Spleen (tissue), 7 donors: ENCODE data around the gene URB1.

ENCODE experiments used
- POLR2A ChIP-seq, 3 donors: fragments of 450-650 bp; IDR thresholded peaks; one replicate each; pipeline ENCODE4 v1.5.1; 2017; ENCODE audit warnings: antibody characterized with exemption in 3 of 3, mild to moderate bottlenecking in 1 of 3
- TF ChIP-seq, protein P1 (sequence below), 11 experiments: fragments of 200-600 bp in 7 of 11; fragments of 450-650 bp in 4 of 11; sonication (generic) in 4 of 11; IDR thresholded peaks in 8 of 11; conservative IDR thresholded peaks in 3 of 11; 1 replicate in 7 of 11; 2 replicates in 4 of 11; pipeline versions ENCODE4 v1.4.0 to v1.8.0; 2016 to 2021; ENCODE audit warnings: antibody characterized with exemption in 11 of 11, inconsistent platforms in 4 of 11, mild to moderate bottlenecking in 1 of 11
- donor health status: DM: no; HTN: no; CAD: no; lungs with moderate emphysema.
- donor health status: DM: no; HTN: no; CAD: no.
- donor health status: DM: no; HTN: no; CAD: no.

- TF ChIP-seq, protein P1, sequence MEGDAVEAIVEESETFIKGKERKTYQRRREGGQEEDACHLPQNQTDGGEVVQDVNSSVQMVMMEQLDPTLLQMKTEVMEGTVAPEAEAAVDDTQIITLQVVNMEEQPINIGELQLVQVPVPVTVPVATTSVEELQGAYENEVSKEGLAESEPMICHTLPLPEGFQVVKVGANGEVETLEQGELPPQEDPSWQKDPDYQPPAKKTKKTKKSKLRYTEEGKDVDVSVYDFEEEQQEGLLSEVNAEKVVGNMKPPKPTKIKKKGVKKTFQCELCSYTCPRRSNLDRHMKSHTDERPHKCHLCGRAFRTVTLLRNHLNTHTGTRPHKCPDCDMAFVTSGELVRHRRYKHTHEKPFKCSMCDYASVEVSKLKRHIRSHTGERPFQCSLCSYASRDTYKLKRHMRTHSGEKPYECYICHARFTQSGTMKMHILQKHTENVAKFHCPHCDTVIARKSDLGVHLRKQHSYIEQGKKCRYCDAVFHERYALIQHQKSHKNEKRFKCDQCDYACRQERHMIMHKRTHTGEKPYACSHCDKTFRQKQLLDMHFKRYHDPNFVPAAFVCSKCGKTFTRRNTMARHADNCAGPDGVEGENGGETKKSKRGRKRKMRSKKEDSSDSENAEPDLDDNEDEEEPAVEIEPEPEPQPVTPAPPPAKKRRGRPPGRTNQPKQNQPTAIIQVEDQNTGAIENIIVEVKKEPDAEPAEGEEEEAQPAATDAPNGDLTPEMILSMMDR (IDR thresholded peaks at IDR 0.05 in 8 of 11, conservative IDR thresholded peaks at IDR 0.05 in 3 of 11): no peak
- TF ChIP-seq POLR2A (IDR thresholded peaks at IDR 0.05): no peak
These were observed 93.1 kb downstream of the URB1 start for GRCh38 chr21:32299695-32300094.
